GM21737 (cell line): ENCODE measurements around the gene GLCE.
"Not testable (repeated sequence)": the region's sequence is repeated elsewhere in the genome, so short reads cannot be mapped to it uniquely, and the experiment has no call there.

Experiments
- ATAC-seq: cut with Tn5 transposase; IDR thresholded peaks from one replicate; pipeline ENCODE4 v1.9.1; 2021; ENCODE audit warnings: mild to moderate bottlenecking, moderate library complexity; ENCODE audit not compliant: unreplicated experiment

Gene GLCE

GRCh38 chr15:69134791-69135190 is 25.6 kb upstream of the GLCE start:
- ATAC-seq: no peak

- no peak for ATAC-seq
These were observed 24.9 kb upstream of the GLCE start for GRCh38 chr15:69135499-69135898.

- ATAC-seq: no peak
These were observed 21.5 kb upstream of the GLCE start for GRCh38 chr15:69138963-69139362.

- no peak for ATAC-seq
These were observed 20.1 kb upstream of the GLCE start for GRCh38 chr15:69140306-69140705.

GRCh38 chr15:69141286-69141701 is 19.1 kb upstream of the GLCE start:
- ATAC-seq: no peak

GRCh38 chr15:69141833-69142232 is 18.6 kb upstream of the GLCE start:
- ATAC-seq: no peak

- ATAC-seq: no peak
These were observed 16.5 kb upstream of the GLCE start for GRCh38 chr15:69143756-69144436.

GRCh38 chr15:69144530-69144929 is 15.9 kb upstream of the GLCE start:
- no peak for ATAC-seq

- no peak for ATAC-seq
These were observed 15.2 kb upstream of the GLCE start for GRCh38 chr15:69145149-69145693.

- ATAC-seq: no peak
These were observed 14.5 kb upstream of the GLCE start for GRCh38 chr15:69145694-69146492.

GRCh38 chr15:69146724-69147435 is 13.6 kb upstream of the GLCE start:
- ATAC-seq: no peak

- ATAC-seq: no peak
These were observed 12.0 kb upstream of the GLCE start for GRCh38 chr15:69148465-69148864.

- ATAC-seq: no peak
These were observed 11.3 kb upstream of the GLCE start for GRCh38 chr15:69149163-69149562.

GRCh38 chr15:69149803-69150202 is 10.6 kb upstream of the GLCE start:
- no peak for ATAC-seq

GRCh38 chr15:69150336-69150735 is 10.1 kb upstream of the GLCE start:
- ATAC-seq: no peak

GRCh38 chr15:69150841-69151240 is 9.6 kb upstream of the GLCE start:
- no peak for ATAC-seq

GRCh38 chr15:69153046-69153445 is 7.4 kb upstream of the GLCE start:
- ATAC-seq: no peak

GRCh38 chr15:69153587-69153986 is 6.8 kb upstream of the GLCE start:
- ATAC-seq: not testable (repeated sequence)

- ATAC-seq: no peak
These were observed 6.4 kb upstream of the GLCE start for GRCh38 chr15:69154078-69154477.

- ATAC-seq: no peak
These were observed 5.8 kb upstream of the GLCE start for GRCh38 chr15:69154684-69155083.

GRCh38 chr15:69156736-69157381 is 3.6 kb upstream of the GLCE start:
- ATAC-seq: no peak
